Measurements from ENCODE around the gene MTFR2. TPM values are rescaled to one million over a fixed set of nuclear protein-coding genes. Genes with fewer than 3 reads are reported as not detected.
"Not testable (repeated sequence)": the region's sequence is repeated elsewhere in the genome, so short reads cannot be mapped to it uniquely, and the experiment has no call there.

The MTFR2 gene
- total RNA-seq, 1 experiment from 2014 or later: 10.1 TPM

DNA sequence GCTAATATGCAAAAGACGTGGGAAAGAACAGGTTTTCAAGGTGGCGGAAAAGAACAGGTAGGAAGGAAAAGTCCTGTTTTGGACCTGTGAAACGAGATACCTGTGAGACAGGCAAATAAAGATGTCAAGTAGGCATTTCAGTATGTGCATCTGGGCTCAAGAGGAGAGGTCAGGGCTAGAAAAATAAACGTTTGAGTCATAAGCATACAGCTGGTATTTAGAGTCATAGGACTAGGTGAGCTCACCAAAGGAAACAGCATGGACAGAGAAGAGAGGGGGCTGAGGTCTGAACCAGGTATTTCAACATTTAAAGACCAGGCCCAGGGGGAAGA, 14.9 kb downstream of the MTFR2 start:
- DNase-seq (ENCODE audit: low read depth): peak; percentile 22

DNA sequence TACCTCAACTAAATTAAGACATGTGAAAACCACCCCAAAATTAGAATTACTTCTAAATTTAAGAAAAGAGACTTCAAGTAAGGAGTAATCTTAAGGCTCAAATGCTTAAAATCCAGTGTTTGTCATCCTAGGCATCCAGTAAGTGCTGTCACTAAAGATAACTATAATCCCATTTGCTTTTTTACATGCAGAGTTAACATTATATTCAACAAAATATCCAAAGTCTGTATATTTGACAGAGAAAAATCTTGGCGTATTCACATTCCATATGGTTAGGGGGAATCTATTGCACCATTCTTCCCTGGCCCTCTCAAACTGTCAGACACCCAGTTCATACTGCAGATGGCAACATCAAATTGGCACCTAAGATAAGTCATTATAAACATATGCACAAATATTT, 17.4 kb downstream of the MTFR2 start:
- DNase-seq (ENCODE audit: low read depth): no peak

GRCh38 chr6:136230219-136230853, 19.8 kb downstream of the MTFR2 start:
- DNase-seq (ENCODE audit: low read depth): no peak

GRCh38 chr6:136228814-136229213, 21.3 kb downstream of the MTFR2 start:
- no peak for DNase-seq (ENCODE audit: low read depth)

DNA sequence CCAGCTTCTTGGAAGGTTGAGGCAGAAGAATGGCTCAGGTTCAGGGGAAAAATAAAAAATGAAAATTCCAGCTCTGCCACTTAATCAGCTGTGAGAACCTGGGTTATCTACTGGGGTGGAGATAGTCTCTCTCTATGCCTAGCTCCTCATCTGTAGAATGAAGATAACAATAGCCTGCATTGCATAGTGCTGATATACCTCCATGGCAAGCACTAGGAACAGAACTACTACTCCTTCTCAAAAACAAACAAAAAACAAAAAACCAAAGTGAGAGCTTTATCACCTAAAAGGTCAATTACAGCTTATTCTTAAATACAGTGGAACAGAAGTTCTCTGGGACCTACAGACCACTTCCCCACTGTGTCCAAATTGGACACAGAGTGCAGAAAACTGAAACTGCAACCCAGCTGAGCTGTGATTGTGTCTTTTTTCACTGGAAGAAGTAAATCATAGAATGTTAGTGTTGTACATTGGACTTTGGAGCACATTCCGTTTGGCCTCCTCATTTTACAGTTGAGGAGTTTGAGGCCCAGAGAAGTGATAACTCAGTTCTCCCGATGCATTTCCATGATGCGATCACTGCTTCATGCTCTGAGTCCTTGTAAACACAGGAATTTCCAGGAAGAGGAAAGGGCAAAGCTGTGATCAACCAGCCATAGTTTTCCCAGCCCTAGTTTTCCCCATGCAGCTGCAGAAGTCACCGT, 23.3 kb downstream of the MTFR2 start:
- DNase-seq (ENCODE audit: low read depth): no peak

DNA sequence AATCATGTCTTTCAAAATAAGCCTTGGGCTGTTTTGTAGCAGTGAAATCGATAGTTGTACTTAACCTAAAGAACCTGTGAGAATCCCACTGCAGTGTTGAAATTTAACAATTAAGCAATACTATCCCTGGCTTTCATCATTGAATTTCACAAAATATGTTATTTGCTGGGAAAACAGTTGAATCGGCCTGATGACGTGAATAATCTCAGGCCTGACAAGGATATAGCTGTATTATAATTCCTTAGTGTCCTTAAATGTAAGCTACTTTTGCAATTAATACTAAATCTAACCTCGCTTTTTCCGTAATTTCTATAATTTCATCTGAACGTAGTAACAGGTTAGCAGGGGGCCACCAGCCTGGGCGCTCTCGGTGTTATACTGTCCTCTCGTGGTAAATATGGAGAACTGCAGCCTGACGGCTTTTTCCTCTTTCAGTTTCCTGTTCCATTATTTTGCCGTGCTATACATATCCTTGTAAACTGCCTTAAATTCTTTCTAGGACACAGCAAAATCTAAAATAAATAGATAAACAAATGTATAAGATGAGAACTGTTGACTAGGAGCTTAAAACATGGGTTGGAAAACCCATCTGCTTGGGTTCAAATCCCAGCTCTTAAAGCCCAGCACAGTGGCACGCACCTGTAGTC, 24.0 kb downstream of the MTFR2 start:
- DNase-seq (ENCODE audit: low read depth): peak; percentile 43

DNA sequence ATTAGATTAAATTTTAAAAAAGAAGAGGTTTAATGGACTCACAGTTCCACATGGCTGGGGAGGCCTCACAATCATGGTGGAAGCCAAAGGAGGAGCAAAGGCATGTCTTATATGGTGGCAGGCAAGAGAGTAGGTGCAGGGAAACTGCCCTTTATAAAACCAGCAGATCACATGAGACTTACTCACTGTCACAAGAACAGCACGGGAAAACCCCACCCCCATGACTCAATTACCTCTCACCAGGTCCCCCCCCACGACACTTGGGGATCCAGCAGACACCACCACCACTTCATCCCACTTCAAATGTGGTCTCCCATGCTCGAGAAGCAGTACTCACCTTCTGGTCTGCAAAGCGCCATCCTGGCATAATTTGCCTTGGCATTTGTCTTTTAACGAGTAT, 24.6 kb downstream of the MTFR2 start:
- DNase-seq (ENCODE audit: low read depth): peak; percentile 46

DNA sequence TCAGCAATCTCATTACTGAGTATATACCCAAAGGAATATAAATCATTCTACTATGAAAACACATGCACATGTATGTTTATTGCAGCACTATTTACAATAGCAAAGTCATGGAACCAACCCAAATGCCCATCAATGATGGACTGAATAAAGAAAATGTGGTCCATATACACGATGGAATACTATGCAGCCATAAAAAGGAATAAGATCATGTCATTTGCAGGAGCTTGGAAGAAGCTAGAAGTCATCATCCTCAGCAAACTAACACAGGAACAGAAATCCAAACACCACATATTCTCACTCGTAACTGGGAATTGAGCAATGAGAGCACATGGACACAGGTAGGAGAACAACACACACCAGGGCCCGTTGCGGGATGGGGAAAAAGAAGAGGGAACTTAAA, 25.1 kb downstream of the MTFR2 start:
- not testable (repeated sequence) for DNase-seq (ENCODE audit: low read depth)

GRCh38 chr6:136216503-136217401, 33.4 kb downstream of the MTFR2 start:
- DNase-seq (ENCODE audit: low read depth): no peak

DNA sequence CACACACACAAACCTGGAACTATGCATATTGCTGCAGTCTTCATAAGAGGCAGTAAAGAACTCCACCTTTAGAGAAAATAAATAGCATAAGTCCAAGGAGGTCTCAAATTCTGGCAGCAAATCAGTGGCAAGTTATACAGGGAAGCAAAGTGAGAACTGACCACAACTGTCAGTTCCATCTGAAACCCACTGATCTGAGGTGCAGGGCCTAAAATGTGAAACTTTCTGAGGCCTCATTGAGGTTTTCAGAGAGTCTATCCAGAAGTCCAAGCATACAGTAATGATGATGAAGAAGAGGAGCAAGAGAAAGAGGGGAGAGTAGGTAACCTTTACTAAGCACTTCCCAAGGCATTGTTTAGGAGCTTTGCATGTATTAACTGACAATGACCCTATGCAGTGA, 36.3 kb downstream of the MTFR2 start:
- DNase-seq (ENCODE audit: low read depth): no peak

DNA sequence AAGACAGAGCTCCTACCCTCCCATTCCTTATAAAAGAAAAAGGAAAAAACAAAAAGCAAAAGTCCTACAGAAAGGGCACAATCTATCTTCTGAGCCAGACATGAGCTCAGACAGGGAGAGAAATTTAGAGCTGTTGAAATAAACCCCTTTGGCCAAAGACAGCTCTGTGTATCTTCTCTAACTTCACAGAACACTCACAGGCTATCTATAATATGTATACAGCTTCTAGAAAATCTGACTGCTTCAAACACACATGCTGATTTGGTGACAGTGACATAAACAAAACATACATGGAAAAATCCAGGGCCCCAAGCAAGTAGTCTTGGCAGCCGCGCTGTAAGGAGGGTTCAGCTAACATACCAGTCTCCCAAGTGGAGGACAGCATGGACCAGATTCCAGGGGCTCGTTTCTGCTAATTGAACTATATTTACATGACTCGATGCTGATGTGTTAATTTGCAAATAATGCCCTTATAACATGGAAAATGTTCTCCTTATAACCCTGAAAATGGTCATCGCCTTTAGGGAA, 37.0 kb downstream of the MTFR2 start:
- DNase-seq (ENCODE audit: low read depth): no peak

GRCh38 chr6:136212608-136213007, 37.5 kb downstream of the MTFR2 start:
- no peak for DNase-seq (ENCODE audit: low read depth)

GRCh38 chr6:136210398-136211165, 39.5 kb downstream of the MTFR2 start:
- DNase-seq (ENCODE audit: low read depth): no peak

DNA sequence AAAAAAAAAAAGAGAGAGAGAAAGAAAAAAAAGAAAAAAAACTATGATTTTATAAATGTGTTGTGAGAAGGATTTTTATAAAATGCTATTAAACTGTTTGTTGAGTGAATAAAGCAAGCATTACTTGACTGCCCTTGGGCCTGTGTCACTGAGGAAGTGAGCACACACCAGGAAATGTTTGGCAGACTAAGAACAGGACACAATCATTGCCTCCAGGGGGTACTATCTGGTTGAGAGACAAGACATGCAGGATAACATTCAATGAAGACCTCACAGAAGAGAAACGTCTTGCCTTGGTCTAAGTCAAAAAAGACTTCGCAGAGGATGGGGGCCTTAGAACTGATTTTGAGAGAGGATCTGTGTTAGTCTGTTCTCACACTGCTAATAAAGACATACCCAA, 40.6 kb downstream of the MTFR2 start:
- DNase-seq (ENCODE audit: low read depth): no peak

- DNase-seq (ENCODE audit: low read depth): no peak
Measured at GRCh38 chr6:136208783-136209182, 41.3 kb downstream of the MTFR2 start.

- no peak for DNase-seq (ENCODE audit: low read depth)
Measured at GRCh38 chr6:136201732-136202131, 48.4 kb downstream of the MTFR2 start.

DNA sequence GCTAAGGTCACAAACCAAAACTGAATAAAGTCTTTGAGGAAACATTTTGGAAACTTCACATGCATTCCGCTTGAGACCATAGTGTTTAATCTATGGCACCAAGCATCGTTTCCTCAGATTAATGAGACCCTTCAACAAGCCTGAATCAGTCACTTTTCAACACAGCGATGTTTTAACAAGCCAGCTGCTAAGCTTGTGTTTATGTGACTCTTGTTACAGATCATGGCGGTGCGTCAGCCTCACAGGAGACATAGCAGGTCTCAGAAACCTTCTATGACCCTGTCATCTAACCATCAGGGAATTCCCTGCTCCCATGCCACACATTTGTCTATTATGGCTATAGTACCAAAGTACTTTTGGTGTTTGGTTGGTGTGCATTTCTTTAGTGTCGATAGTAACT, 57.2 kb downstream of the MTFR2 start:
- no peak for DNase-seq (ENCODE audit: low read depth)

- DNase-seq (ENCODE audit: low read depth): no peak
Measured at GRCh38 chr6:136191606-136192312, 58.4 kb downstream of the MTFR2 start.

DNA sequence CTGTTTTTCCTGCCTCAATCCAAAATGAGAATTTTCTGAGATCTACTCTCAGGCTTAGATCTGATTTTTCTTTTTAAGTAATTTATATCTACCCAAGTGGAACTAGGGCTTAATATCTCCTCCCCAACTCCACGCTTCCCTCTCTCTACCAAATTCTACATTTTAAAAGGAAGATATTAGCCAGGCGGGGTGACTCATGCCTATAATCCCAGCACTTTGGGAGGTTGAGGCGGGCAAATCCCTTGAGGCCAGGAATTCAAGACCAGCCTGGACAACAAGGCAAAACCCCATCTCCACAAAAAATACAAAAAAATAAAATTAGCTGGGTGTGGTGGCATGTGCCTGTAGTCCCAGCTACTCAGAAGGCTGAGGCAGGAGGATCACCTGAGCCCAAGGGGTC, 61.0 kb downstream of the MTFR2 start:
- DNase-seq (ENCODE audit: low read depth): no peak

DNA sequence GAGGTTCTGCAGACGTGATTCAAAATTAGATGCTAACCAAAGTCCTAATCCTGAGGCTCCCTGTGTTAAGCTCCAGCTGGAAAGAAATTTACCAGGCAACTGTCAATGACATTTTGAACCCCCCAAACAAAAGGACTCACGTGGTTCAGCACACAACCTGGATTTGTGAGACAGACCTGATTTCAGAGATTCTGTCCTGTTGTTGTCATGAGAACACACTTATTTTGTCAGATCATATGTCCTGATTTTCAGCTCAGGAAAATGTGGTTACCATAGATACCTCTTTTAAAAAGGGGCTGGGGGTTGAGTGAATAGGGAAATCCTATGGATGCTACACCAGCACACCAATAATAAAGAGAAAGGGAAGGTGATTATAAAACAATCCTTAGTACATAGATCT, 61.6 kb downstream of the MTFR2 start:
- DNase-seq (ENCODE audit: low read depth): no peak

DNA sequence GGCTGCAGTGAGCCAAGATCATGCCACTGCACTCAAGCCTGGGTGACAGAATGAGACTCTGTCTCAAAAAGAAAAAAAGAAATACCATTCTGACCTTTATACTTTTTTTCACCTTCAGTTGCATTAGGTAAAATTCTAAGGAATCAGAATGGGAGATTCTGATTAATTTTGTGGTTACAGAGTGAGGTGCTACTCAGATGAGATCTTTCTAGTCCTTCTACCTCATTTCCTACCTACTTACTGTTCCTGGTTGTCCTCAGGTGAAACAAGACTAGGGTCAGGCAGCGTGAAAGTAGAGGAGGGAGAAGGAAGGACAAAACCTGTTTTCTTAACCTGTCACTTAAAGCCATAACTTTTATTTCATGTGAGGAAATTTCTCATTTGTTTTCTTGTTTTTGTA, 63.7 kb downstream of the MTFR2 start:
- DNase-seq (ENCODE audit: low read depth): no peak

Data from Daoy (cell line).